GM19438 (cell line): ENCODE data around the gene ELMO1.

Experiments
- ATAC-seq: cut with Tn5 transposase; IDR thresholded peaks from one replicate; pipeline ENCODE4 v1.9.1; 2021; ENCODE audit warnings: low read depth; ENCODE audit not compliant: unreplicated experiment

ELMO1 gene

DNA sequence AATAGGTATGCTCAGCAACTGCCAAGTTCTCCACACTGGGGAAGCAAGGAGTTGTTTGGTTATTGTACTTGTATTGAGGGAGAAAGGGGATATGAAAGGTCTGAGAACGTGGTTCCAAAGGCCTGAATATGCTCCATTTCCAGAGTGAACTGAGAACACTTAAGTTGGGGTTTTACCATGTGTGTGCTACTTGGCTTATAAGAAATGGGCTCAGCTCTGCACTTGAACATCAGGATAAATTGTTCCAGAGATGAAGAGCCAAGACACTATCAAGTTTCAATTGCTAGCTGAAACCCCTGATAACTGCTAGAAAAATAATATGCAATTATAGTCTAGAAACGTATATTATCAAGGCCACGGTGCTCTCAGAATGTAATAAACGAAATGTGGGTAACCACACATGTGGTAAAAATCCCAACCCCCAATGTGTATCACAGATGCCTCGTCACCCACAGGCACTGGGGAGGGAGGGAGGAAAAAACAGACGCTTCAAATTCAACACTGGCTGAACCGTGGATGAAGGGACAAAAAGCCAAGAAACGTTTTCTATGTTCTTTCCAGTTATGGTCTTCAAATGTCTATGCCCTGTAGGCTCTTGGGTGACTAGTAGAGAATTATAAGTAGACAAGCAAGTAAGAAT is 16.3 kb downstream of the ELMO1 start:
- no peak for ATAC-seq

- no peak for ATAC-seq
Measured at GRCh38 chr7:37431413-37431812, 17.3 kb downstream of the ELMO1 start.

DNA sequence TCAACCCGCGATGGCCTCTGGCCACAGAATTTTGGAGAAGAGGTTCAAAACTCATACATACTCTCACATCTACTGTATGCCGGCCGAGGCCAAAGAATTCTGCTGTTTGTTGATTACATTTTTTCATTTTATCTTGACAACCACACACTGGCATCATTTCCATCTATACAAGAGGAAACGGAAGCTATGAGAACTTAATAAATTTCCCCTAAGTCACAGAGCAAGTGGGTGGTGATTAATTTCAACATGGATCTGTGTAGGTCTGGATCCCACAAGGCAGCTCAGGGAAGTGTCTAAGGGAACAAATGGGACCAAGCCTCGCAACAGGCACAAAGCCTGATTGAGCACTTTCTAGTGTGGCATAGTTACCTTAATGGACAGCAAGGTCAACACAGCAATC is 18.0 kb downstream of the ELMO1 start:
- no peak for ATAC-seq

GRCh38 chr7:37430171-37430570 is 18.5 kb downstream of the ELMO1 start:
- ATAC-seq: no peak

DNA sequence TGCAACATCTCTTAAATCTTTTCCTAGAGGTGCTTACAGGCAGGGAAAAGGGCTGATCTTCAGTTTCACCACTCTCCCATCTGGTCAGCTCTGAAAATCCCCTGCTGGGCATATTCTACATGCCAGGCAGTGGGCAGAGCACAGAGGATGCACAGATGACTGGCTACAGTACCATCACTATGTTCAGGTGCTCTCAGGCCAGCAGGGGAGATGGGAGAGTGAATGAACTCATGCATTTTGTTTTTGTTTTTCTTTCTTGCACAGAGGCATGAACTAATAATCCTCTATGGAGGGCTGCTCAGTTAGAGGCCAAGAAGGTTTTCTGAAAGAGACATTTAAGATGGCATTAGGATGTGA is 19.3 kb downstream of the ELMO1 start:
- no peak for ATAC-seq

GRCh38 chr7:37428681-37429434 is 19.8 kb downstream of the ELMO1 start:
- ATAC-seq: no peak

DNA sequence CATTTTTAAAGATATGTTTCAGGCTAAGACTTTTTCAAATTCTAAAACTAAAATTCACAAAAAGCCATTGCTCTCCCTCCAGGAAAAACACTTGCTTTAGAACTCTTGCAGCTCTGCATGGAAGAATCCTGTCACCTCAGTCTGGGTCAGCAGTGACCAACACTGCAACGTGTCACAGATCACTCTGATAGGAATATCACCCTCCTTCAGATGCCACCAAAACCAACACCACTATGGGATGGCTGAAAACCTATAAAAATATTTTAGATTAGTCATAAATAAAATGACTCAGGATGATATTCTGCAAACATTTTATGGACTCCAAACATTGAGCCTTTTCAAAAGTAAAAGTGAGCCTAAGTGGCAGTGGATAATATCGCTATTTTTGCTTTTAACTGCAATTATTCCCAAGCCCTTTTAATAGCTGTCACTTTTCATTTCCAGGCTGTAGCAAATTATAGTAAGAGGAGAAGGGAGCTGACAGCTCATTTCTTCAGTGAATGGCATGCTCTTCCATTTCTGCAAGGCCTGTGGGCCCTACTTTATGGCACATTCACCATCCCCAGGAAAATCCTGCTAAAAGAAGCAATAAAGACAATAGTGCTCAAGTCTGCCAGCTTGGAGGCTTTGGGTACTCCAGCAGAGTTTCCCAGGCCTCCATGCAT is 21.3 kb downstream of the ELMO1 start:
- ATAC-seq: no peak

GRCh38 chr7:37425498-37425897 is 23.2 kb downstream of the ELMO1 start:
- ATAC-seq: no peak

DNA sequence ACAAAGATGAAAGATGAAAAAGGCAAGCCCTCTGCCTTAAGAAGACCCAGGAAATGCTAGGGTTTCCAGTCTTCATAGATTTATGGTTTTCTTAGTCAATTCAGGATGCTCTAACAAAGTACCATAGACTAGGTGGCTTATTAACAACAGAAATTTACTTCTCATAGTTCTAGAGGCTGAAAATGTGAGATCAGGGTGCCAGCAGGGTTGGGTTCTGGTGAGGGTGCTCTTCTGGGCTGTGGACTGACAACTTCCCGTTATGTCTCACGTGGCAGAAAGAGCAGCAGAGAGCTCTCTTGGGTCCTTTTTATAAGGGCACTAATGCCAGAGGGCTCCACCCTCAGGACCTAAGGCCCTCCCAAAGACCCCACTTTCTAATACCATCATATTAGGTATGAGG is 23.7 kb downstream of the ELMO1 start:
- no peak for ATAC-seq

- ATAC-seq: no peak
Measured at GRCh38 chr7:37424521-37424920, 24.1 kb downstream of the ELMO1 start.

DNA sequence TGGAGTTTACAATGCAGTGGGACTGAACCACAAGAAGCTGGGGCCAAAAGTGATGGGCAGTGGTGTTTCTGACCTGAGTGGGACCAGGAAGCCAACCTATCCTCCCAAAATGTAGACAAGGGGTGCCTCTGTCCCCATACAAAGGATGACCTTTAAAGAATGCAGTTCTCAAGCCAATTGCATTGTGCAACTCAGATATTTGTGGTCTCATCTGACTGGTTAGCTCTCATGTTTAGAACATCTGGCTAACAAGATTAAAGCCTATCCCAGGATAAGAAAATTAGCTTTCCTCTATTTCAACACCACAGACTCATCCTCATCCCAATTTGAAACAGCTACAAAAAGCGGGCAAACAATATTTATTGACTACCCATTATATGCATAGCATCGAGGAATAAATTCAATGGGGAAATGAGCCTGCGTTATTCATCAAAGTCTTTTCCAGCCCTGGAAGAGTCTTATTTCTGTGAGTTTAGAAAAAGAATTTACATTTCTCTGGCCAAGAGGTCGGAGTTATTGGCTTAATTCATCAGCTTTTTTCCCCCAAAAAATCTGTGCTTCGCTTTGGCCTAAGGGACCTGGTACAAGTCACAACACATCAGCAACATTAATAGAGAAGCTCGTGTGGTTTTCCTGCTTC is 26.7 kb downstream of the ELMO1 start:
- no peak for ATAC-seq

- ATAC-seq: no peak
Measured at GRCh38 chr7:37420946-37421695, 27.5 kb downstream of the ELMO1 start.

- no peak for ATAC-seq
Measured at GRCh38 chr7:37419496-37419895, 29.2 kb downstream of the ELMO1 start.

GRCh38 chr7:37418381-37418780 is 30.3 kb downstream of the ELMO1 start:
- ATAC-seq: no peak

DNA sequence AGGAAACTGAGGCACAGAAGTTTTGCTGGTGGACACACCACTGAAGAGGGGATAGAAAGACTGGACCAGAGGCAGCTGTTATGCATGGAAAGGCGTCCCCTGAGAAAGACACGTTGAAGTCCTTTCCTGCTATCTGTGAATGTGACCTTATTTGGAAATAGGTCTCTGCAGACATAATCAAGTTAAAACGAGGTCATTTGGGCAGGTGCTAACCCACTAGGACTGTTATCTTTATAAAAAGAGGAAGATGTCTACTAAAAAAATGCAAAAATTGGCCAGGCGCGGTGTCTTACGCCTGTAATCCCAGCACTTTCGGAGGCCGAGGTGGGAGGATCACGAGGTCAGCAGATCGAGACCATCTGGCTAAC is 31.6 kb downstream of the ELMO1 start:
- ATAC-seq: no peak

GRCh38 chr7:37416378-37417106 is 32.1 kb downstream of the ELMO1 start:
- no peak for ATAC-seq

- ATAC-seq: no peak
Measured at GRCh38 chr7:37415629-37416028, 33.0 kb downstream of the ELMO1 start.

DNA sequence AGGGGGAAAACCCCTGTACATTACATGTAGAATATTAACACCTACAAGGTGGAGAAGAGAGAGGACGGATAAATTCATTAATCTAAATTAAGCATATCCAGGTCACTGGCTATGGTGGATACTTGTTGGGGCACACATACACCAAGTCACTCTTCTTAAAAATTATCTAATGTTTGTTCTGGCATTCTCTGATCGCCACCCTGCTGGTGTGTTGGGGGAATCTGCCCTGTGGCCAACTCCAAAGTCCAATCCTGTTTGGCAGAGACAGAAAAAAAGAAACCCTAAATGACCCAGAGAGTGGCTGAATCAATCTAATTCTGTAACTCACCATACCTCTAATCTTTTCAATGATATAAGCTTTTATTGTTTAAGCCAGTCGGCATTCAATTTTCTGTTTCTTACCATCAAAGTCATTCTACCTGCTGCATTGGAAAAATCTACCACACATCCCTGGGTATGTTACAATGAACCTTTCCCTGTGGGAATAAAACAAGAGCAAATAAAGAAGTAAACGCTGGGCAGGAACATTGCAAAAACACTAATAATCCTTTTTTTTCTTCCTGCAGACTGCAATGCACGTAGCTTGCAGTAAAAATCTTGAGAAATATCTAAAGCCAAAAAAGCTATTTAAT is 34.2 kb downstream of the ELMO1 start:
- ATAC-seq: no peak

DNA sequence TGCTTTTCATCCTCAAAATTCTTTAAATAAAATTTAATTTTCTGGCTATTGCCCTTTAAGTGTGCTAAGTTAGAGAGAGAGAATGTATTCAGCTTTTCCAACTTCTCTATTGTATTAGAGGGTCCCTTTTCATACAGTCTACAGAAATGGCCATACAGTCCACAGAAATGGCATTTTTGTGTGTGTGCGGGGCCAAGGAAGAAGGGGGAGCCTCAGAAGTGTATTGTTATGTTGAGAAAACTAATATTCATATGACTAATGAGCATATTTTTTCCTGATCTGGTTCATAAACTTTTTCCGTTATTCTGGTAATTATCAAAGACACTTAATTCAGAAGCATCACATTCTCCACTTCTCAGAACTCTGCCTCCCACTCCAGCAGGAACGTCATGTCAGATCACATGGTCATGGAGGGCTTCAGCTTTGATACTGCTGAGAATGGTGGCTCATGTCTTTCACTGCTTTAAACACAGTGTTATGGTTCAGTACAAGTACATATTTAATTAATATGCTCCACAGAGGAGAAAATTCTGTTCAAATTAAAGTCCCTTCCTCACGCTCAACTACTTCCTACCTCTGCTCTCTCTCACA is 37.1 kb downstream of the ELMO1 start:
- no peak for ATAC-seq
